GM18502 (cell line): ENCODE data around the gene UBAP1.
"Not testable (repeated sequence)": the region's sequence is repeated elsewhere in the genome, so short reads cannot be mapped to it uniquely, and the experiment has no call there.

Source experiments
- ATAC-seq: cut with Tn5 transposase; IDR thresholded peaks from one replicate; pipeline ENCODE4 v1.9.1; 2021; ENCODE audit warnings: mild to moderate bottlenecking; ENCODE audit not compliant: unreplicated experiment, poor library complexity

UBAP1 gene

DNA sequence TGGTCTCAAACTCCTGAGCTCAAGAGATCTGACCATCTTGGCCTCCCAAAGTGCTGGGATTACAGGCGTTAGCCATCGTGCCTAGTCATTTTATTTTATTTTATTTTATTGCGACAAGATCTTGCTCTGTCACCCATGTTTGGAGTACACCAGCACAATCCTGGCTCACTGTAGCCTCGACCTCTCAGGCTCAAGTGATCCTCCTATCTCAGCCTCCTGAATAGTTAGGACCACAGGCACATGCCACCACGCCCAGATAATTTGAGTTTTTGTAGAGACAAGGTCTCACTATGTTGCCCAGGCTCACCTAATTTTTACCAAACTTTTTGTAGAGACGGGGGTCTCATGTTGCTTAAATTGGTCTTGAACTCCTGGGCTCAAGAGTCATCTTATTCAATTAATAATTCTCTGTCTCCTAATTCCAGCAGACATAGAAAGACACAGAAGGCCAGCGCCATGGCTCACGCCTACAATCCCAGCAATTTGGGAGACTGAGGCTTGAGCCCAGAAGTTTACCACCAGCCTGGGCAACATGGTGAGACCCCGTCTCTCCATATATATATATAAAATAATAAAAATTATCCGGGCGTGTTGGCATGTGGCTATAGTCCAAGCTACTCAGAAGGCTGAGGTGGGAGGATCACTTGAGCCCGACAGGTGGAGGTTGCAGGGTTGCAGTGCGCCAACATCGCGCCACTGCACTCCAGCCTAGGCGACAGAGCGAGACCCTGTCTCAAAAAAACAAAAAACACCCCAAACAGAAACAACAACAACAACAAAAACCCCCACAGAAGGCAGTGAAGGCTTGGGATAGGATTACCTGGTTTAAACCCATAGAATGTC is 1.0 kb upstream of the UBAP1 start:
- ATAC-seq = no peak

- ATAC-seq = no peak
Observed at GRCh38 chr9:34179213-34180136, 632 bp downstream of the UBAP1 start.

DNA sequence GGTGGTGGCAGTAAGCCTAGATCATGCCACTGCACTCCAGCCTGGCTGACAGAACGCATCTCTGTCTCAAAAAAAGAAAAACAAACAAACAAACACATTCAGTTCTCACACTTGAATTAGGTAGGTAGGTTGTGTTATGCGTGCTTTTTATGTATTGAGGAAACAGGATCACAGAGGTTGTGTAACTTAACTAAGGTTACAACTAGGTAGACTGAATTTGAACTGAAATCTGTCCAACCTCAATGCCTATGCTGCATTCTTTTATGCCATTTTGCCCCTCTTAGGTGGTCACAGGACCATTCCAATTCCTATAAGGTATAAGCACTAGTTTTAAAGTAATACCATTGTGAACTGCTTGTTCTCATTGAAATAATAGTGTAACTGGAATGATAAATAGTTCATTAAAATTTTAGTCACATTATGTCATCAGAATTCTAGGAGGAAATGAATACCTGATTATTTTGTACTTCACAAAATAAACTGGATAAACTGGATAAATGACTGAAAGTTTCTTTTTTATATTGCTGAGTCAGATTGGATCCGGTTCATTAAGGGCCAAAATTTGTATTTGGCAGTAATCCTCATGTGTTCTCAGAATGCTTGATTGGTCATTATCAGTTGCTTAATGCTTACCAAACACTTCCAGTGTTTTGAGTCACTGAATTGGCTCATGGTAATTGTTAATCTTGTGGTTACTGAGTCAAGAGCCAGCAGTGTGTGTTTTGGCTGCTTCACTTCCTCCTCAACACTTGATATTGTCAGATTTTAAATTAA is 7.1 kb downstream of the UBAP1 start:
- no peak for ATAC-seq

DNA sequence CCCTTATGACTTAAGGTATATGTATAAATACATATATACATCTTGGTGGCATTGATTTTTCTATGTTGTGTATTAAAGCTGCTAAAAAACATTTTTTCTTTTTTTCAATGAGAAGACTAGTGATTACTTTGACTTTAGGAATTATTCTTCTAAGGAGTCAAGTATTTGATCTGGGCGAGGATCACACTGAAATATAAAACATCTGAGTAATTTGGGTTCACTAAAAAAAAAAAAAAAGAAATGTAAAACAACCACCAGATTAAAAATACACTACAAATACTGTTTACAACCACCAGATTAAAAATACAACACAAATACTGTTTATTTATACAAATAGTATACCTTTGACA is 9.0 kb downstream of the UBAP1 start:
- no peak for ATAC-seq

- ATAC-seq = no peak
Observed at GRCh38 chr9:34190996-34191892, 12.4 kb downstream of the UBAP1 start.

DNA sequence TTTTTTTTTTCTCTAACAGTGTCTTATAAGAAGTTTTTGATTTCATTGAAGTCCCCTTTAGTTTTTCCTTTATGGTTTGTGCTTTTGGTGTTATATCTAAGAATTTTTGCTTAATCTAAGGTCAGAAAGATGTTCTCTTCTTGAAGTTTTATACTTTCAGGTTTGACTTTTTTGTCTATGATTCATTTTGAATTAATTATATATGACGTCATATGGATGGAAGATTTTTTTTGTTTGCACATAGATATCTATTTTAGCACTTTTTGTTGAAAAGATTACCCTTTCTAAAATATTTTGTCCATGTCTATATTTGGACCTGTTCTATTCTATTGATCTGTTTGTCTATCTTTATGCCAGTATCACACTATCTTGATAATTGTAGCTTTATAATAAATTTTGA is 16.3 kb downstream of the UBAP1 start:
- ATAC-seq = no peak

GRCh38 chr9:34197286-34197685 is 18.4 kb downstream of the UBAP1 start:
- ATAC-seq = not testable (repeated sequence)

GRCh38 chr9:34197756-34198711 is 19.2 kb downstream of the UBAP1 start:
- ATAC-seq = no peak

GRCh38 chr9:34200092-34200491 is 21.2 kb downstream of the UBAP1 start:
- ATAC-seq = no peak

GRCh38 chr9:34203275-34203991 is 24.6 kb downstream of the UBAP1 start:
- no peak for ATAC-seq

DNA sequence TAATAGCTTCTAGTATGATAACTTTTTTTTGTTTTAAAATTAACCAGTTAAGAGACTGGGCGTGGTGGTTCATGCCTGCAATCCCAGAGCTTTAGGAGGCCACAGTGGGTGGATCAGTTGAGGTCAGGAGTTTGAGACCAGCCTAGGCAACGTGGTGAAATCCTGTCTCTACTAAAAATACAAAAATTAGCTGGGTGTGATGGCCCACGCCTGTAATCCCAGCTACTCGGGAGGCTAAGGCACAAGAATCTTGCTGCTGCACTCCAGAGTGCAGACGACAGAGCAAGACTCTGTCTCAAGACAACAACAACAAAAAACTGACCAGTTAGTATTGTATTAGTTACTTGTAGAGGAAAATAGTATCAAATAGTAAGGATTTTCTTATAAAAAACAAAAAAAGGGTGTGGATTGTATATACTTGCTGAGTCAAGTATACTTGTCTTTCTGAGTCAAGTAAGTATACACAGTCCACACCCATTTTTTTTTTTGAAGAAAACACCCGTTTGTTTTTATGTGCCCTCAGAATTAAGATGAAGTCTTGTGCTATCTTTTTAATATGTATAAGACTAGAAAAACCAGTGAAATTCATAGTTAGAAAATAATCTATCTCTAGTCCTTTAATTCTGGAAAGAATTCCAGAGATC is 25.3 kb downstream of the UBAP1 start:
- no peak for ATAC-seq

DNA sequence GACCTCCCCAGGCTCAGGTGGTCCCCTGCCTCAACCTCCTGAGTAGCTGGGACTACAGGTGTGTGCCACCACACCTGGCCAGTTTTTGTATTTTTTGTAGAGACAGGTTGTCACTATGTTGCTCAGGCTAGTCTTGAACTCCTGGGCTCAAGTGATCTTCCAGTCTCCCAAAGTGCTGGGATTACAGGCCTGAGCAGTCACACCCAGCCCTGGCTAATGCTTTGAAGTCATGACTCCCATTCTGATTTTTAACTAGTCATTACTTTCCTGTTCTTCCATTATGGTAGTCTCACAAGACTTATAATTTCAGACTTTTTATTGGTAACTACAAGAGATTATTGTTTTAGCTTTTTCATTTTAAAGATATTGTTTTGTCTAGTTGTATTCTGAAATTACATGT is 26.3 kb downstream of the UBAP1 start:
- no peak for ATAC-seq

- no peak for ATAC-seq
Observed at GRCh38 chr9:34206561-34206960, 27.7 kb downstream of the UBAP1 start.

GRCh38 chr9:34211395-34211794 is 32.6 kb downstream of the UBAP1 start:
- ATAC-seq = no peak

GRCh38 chr9:34214354-34215000 is 35.6 kb downstream of the UBAP1 start:
- ATAC-seq = not testable (repeated sequence)

DNA sequence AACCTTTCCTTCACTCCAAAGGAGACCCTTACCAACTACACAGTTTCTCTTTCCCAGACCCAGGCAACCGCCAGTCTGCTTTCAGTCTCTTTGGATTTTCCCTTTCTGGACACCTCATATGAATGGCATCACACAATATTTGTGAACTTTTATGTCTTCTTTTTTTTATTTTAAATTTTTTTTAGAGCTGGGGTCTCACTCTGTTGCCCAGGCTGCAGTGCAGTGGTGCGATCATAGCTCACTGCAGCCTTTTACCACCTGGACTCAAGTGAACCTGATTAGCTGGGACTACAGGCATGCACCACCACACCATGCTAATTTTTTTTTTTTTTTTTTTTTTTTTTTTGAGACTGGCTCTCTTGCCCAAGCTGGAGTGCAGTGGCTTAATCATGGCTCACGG is 37.5 kb downstream of the UBAP1 start:
- ATAC-seq = no peak

- ATAC-seq = not testable (repeated sequence)
Observed at GRCh38 chr9:34217015-34217414, 38.2 kb downstream of the UBAP1 start.
